ENCODE results near the gene GUCY1B1. TPM values are rescaled to one million over a fixed set of nuclear protein-coding genes. Genes with fewer than 3 reads are reported as not detected.

Gene GUCY1B1
- total RNA-seq, 1 experiment from 2014 or later = not detected

- intact Hi-C loops (cut with micrococcal nuclease) = no loop called here
- Histone ChIP-seq H2AFZ (ENCODE audit: low read depth, low read length, poor library complexity, severe bottlenecking) (no peak overlapping the region), H3K4me2 (ENCODE audit: low read length) (no peak overlapping the region), H3K4me3 (replicated peaks in 1 of 2; ENCODE audit: low read depth in 1 of 2, low read length in 2 of 2) (no peak overlapping the region), H3K27ac (ENCODE audit: low read depth, low read length) (no peak overlapping the region), H3K9me3 (ENCODE audit: control insufficient read depth in 1 of 2, insufficient read depth in 1 of 2, low read depth in 1 of 2, low read length in 2 of 2) (no peaks in the 10 kb centered on the region), H3K36me3 (ENCODE audit: control insufficient read depth in 1 of 2, insufficient read depth in 2 of 2, low read length in 2 of 2) (no peaks in the 10 kb centered on the region), H3K27me3 (ENCODE audit: insufficient read depth, low read length) (no peaks in the 10 kb centered on the region), H3K9me2 (ENCODE audit: insufficient read depth) (no peaks in the 10 kb centered on the region), H4K20me1 (ENCODE audit: insufficient read depth) (no peaks in the 10 kb centered on the region), H3K9ac (ENCODE audit: low read length) (no peak overlapping the region), H3K4me1 (ENCODE audit: control insufficient read depth in 1 of 2, insufficient read depth in 2 of 2, low read length in 2 of 2) (no peaks in the 10 kb centered on the region), H3K79me2 (ENCODE audit: insufficient read depth, low read length) (no peaks in the 10 kb centered on the region)
- POLR2A ChIA-PET = no interaction called here
- no TSS peak for BruUV-seq (replicated peaks)
- CTCF ChIA-PET = no interaction called here
- TF ChIP-seq ZBTB33 (IDR thresholded peaks at IDR 0.05; ENCODE audit: extremely low read depth, insufficient replicate concordance, low read length) (no peak), POLR2AphosphoS5 (IDR thresholded peaks at IDR 0.05; ENCODE audit: low read depth, low read length) (no peak)
- ATAC-seq (no peak), DNase-seq (ENCODE audit: low read depth, low spot score) (no peak)
- RAD21 ChIA-PET (ENCODE audit: low non-redundant PET in 1 of 2, low total read pairs in 2 of 2, uncharacterized antibody in 2 of 2, unreplicated experiment in 2 of 2) = no interaction called here
Measured at GRCh38 chr4:155751569-155751968, 7.3 kb upstream of the GUCY1B1 start.

GRCh38 chr4:155757745-155758265 lies 1.0 kb upstream of the GUCY1B1 start:
- ChIA-PET RAD21 (ENCODE audit: low non-redundant PET in 1 of 2, low total read pairs in 2 of 2, uncharacterized antibody in 2 of 2, unreplicated experiment in 2 of 2) (no interaction called here), POLR2A (no interaction called here), CTCF (no interaction called here)
- Histone ChIP-seq H3K9me3 (ENCODE audit: control insufficient read depth in 1 of 2, insufficient read depth in 1 of 2, low read depth in 1 of 2, low read length in 2 of 2) (no peaks in the 10 kb centered on the region), H2AFZ (ENCODE audit: low read depth, low read length, poor library complexity, severe bottlenecking) (no peak overlapping the region), H3K79me2 (ENCODE audit: insufficient read depth, low read length) (no peaks in the 10 kb centered on the region), H3K27me3 (ENCODE audit: insufficient read depth, low read length) (no peaks in the 10 kb centered on the region), H3K9me2 (ENCODE audit: insufficient read depth) (no peaks in the 10 kb centered on the region), H4K20me1 (ENCODE audit: insufficient read depth) (no peaks in the 10 kb centered on the region), H3K4me2 (ENCODE audit: low read length) (no peak overlapping the region), H3K4me1 (ENCODE audit: control insufficient read depth in 1 of 2, insufficient read depth in 2 of 2, low read length in 2 of 2) (no peaks in the 10 kb centered on the region), H3K4me3 (replicated peaks in 1 of 2; ENCODE audit: low read depth in 1 of 2, low read length in 2 of 2) (no peak overlapping the region), H3K36me3 (ENCODE audit: control insufficient read depth in 1 of 2, insufficient read depth in 2 of 2, low read length in 2 of 2) (no peaks in the 10 kb centered on the region), H3K9ac (ENCODE audit: low read length) (no peak overlapping the region), H3K27ac (ENCODE audit: low read depth, low read length) (no peak overlapping the region)
- DNase-seq (ENCODE audit: low read depth, low spot score) (no peak), ATAC-seq (no peak)
- BruUV-seq (replicated peaks) = no TSS peak
- intact Hi-C loops (cut with micrococcal nuclease) = no loop called here
- no peak for TF ChIP-seq ZFX (IDR thresholded peaks at IDR 0.05)
- no peak for TF ChIP-seq JUND (IDR thresholded peaks at IDR 0.05)
- TF ChIP-seq POLR2A (IDR thresholded peaks at IDR 0.05; ENCODE audit: borderline replicate concordance, extremely low read depth, insufficient read depth, insufficient read length) = no peak
- TF ChIP-seq REST (IDR thresholded peaks at IDR 0.05; ENCODE audit: low read depth) = no peak
- TF ChIP-seq SRF (IDR thresholded peaks at IDR 0.05; ENCODE audit: low read depth) = no peak
- TF ChIP-seq TCF7L2 (IDR thresholded peaks at IDR 0.05; ENCODE audit: borderline replicate concordance, extremely low read depth, insufficient read depth, insufficient read length) = no peak
- TF ChIP-seq CBX3 (IDR thresholded peaks at IDR 0.05; ENCODE audit: low read depth) = no peak
- no peak for TF ChIP-seq POLR2AphosphoS5 (IDR thresholded peaks at IDR 0.05; ENCODE audit: low read depth, low read length)
- no peak for TF ChIP-seq SIN3A (IDR thresholded peaks at IDR 0.05; ENCODE audit: low read depth)
- TF ChIP-seq ELF1 (IDR thresholded peaks at IDR 0.05; ENCODE audit: borderline replicate concordance, low read depth) = no peak
- no peak for TF ChIP-seq EGR1 (IDR thresholded peaks at IDR 0.05; ENCODE audit: low read depth)
- no peak for TF ChIP-seq EZH2phosphoT487 (IDR thresholded peaks at IDR 0.05; ENCODE audit: borderline replicate concordance)
- no peak for TF ChIP-seq RAD21 (IDR thresholded peaks at IDR 0.05; ENCODE audit: low read depth)
- no peak for TF ChIP-seq ZBTB33 (IDR thresholded peaks at IDR 0.05; ENCODE audit: extremely low read depth, insufficient replicate concordance, low read length)

Measured in HCT116 (cell line).